Ishikawa (cell line): ENCODE measurements around the gene PIGQ.

Source experiments
- CEBPB ChIP-seq: IDR thresholded peaks from 2 replicates; pipeline ENCODE4 v1.6.1; 2012
- CREB1 ChIP-seq: IDR thresholded peaks from 2 replicates; pipeline ENCODE4 v1.6.1; 2012; ENCODE audit warnings: low read depth
- EGR1 ChIP-seq: IDR thresholded peaks from 2 replicates; pipeline ENCODE4 v1.6.1; 2012
- EP300 ChIP-seq: IDR thresholded peaks from 2 replicates; pipeline ENCODE4 v1.6.1; 2012; ENCODE audit warnings: borderline replicate concordance
- FOXM1 ChIP-seq: IDR thresholded peaks from 2 replicates; pipeline ENCODE4 v1.6.1; 2012; ENCODE audit warnings: low read depth, borderline replicate concordance
- MAX ChIP-seq: IDR thresholded peaks from 2 replicates; pipeline ENCODE4 v1.6.1; 2012
- NFIC ChIP-seq: IDR thresholded peaks from 2 replicates; pipeline ENCODE4 v1.6.1; 2012
- RAD21 ChIP-seq: IDR thresholded peaks from 2 replicates; pipeline ENCODE4 v1.6.1; 2012; ENCODE audit warnings: low read depth
- REST ChIP-seq: IDR thresholded peaks from 2 replicates; pipeline ENCODE4 v1.6.1; 2012; ENCODE audit warnings: low read depth, mild to moderate bottlenecking
- TAF1 ChIP-seq: IDR thresholded peaks from 2 replicates; pipeline ENCODE4 v1.6.1; 2012; ENCODE audit warnings: low read depth, mild to moderate bottlenecking
- TCF12 ChIP-seq: IDR thresholded peaks from 2 replicates; pipeline ENCODE4 v1.6.1; 2012; ENCODE audit warnings: low read depth
- TEAD4 ChIP-seq: IDR thresholded peaks from 2 replicates; pipeline ENCODE4 v1.6.1; 2012
- YY1 ChIP-seq: IDR thresholded peaks from 2 replicates; pipeline ENCODE4 v1.6.1; 2012; ENCODE audit warnings: low read depth
- ZBTB7A ChIP-seq: IDR thresholded peaks from 2 replicates; pipeline ENCODE4 v1.6.1; 2012; ENCODE audit warnings: low read depth
- TF ChIP-seq, protein P1 (sequence below): IDR thresholded peaks from 2 replicates; pipeline ENCODE4 v1.6.1; 2012

PIGQ gene

GRCh38 chr16:535446-536405 is 34.0 kb upstream of the PIGQ start:
- TF ChIP-seq FOXM1, result no peak
- TF ChIP-seq NFIC, result no peak
- TF ChIP-seq TEAD4, result no peak
- TF ChIP-seq EGR1, result no peak
- TF ChIP-seq TAF1, result no peak
- TF ChIP-seq MAX, result no peak
- TF ChIP-seq CREB1, result no peak
- TF ChIP-seq CEBPB, result no peak
- no peak for TF ChIP-seq RAD21
- TF ChIP-seq, protein P1, sequence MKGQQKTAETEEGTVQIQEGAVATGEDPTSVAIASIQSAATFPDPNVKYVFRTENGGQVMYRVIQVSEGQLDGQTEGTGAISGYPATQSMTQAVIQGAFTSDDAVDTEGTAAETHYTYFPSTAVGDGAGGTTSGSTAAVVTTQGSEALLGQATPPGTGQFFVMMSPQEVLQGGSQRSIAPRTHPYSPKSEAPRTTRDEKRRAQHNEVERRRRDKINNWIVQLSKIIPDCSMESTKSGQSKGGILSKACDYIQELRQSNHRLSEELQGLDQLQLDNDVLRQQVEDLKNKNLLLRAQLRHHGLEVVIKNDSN, result no peak
- TF ChIP-seq YY1, result no peak
- no peak for TF ChIP-seq EP300
- TF ChIP-seq REST, result no peak
- TF ChIP-seq TCF12, result no peak

GRCh38 chr16:536746-537145 is 33.0 kb upstream of the PIGQ start:
- TF ChIP-seq EGR1 (no peak), MAX (no peak), NFIC (no peak), TEAD4 (no peak), EP300 (no peak), ZBTB7A (no peak), CREB1 (no peak), CEBPB (no peak)

DNA sequence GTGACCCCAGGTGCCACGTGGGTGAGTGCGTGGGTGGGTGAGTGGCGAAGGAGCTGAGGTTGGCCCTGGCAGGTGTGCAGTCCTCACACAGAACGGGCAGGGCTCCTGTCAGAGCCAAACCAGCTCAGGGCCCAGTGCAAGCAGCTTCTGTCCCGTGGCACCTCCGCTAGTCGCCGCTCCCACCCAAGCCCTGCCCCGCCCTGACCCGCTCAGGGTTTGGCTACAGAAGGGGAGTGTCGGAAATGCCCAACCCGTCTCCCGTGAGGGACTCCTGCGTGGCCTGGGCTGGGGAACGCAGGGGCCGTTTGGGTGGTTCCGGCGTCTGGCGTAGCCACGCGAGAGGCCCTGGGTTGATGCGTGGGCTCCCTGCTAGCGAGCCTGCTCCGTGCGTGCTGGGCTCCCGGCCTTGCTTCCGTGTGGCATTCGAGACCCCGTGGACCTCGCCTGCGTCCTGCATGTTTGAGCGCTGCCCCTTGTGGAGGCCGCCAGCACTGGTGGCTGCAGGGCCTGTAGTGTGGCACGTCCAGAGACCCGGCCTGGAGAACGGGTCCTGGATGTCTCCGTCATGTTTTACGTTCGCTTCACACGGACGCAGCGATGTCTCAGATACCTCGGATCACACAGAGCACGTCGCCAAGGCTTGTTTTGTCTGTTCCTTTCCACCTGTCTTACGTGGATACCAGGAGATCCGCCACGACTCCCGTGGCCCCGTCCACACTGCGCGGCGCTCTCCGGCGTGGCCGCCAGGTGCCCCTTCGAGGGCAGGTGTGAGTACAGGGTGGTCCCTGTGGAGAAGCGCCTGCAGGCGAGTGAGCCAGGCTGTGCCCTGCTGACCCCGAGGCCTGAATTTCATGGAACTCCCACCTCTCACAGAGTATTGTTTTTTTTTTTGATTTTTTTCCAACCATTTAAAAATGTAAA is 32.1 kb upstream of the PIGQ start:
- no peak for TF ChIP-seq CEBPB
- no peak for TF ChIP-seq EGR1
- no peak for TF ChIP-seq CREB1
- TF ChIP-seq TCF12, result no peak
- no peak for TF ChIP-seq MAX
- TF ChIP-seq YY1, result no peak
- TF ChIP-seq REST, result no peak
- TF ChIP-seq TEAD4, result no peak
- TF ChIP-seq ZBTB7A, result no peak
- no peak for TF ChIP-seq RAD21
- no peak for TF ChIP-seq FOXM1
- TF ChIP-seq EP300, result no peak
- no peak for TF ChIP-seq NFIC
- TF ChIP-seq, protein P1, result no peak
- TF ChIP-seq TAF1, result no peak

- TF ChIP-seq REST, result no peak
- TF ChIP-seq TCF12, result no peak
These were observed 29.8 kb upstream of the PIGQ start for GRCh38 chr16:539901-540530.
